Transverse colon (tissue), 3 donors: ENCODE data around the gene ADGRF5.
"Not testable (repeated sequence)": the region's sequence is repeated elsewhere in the genome, so short reads cannot be mapped to it uniquely, and the experiment has no call there.

ENCODE experiments used
- POLR2A ChIP-seq: fragments of 450-650 bp; IDR thresholded peaks from one replicate; pipeline ENCODE4 v1.6.1; 2016; ENCODE audit warnings: antibody characterized with exemption, mild to moderate bottlenecking, moderate library complexity
- POLR2AphosphoS5 ChIP-seq, 3 donors: sonication (generic); formaldehyde crosslinking; IDR thresholded peaks; one replicate each; pipeline ENCODE4 v1.6.1; 2016; ENCODE audit warnings: antibody characterized with exemption in 3 of 3

- not testable (repeated sequence) for TF ChIP-seq POLR2A; POLR2AphosphoS5 (IDR thresholded peaks at IDR 0.05)
These were observed 86.7 kb downstream of the ADGRF5 start for GRCh38 chr6:46834991-46835390.
